ENCODE results near the gene PPP2R2D. TPM values are rescaled to one million over a fixed set of nuclear protein-coding genes. Genes with fewer than 3 reads are reported as not detected.
A peak's percentile ranks its signal among the peaks of the same experiment; 100 is the strongest.

The PPP2R2D gene
- total RNA-seq, 1 experiment from 2014 or later, result 40.3 TPM

GRCh38 chr10:131891196-131891928 lies 9.4 kb upstream of the PPP2R2D start:
- H3K27ac ChIP-seq (ENCODE audit: low read length), result no peak overlapping the region
- H3K9ac ChIP-seq (ENCODE audit: low read length), result no peak overlapping the region
- ChIA-PET POLR2A (ENCODE audit: unreplicated experiment) (no interaction called here), CTCF (no interaction called here)
- H3K36me3 ChIP-seq (ENCODE audit: low read depth, low read length), result no peaks in the 10 kb centered on the region
- no peaks in the 10 kb centered on the region for H3K27me3 ChIP-seq (ENCODE audit: low read length)
- ATAC-seq (peak; percentile 31; the same call in 1 of the 2 replicates), DNase-seq (no peak)
- H3K4me1 ChIP-seq (ENCODE audit: insufficient read depth, low read length), result peaks cover 8% of the 10 kb centered on the region
- no peak overlapping the region for H3K4me3 ChIP-seq (ENCODE audit: low read length)
- no peaks in the 10 kb centered on the region for H3K79me2 ChIP-seq (ENCODE audit: low read length)
- no peaks in the 10 kb centered on the region for H3K9me2 ChIP-seq (replicated peaks; ENCODE audit: low read length)
- no peaks in the 10 kb centered on the region for H4K20me1 ChIP-seq (ENCODE audit: low read length)
- H3F3A ChIP-seq (ENCODE audit: low read length, unreplicated experiment), result no peaks in the 10 kb centered on the region
- H3K9me3 ChIP-seq (ENCODE audit: low read length), result no peaks in the 10 kb centered on the region
- no peak overlapping the region for H3K4me2 ChIP-seq (ENCODE audit: low read length)
- BruUV-seq (replicated peaks), result no TSS peak
- no peak for TF ChIP-seq EZH2 (IDR thresholded peaks at IDR 0.05; ENCODE audit: low read length, unreplicated experiment)
- TF ChIP-seq EZH2phosphoT487 (IDR thresholded peaks at IDR 0.05; ENCODE audit: borderline replicate concordance, low read length), result no peak
- TF ChIP-seq CTCF (conservative IDR thresholded peaks at IDR 0.05; ENCODE audit: low read depth, low read length), result no peak
- no peak overlapping the region for H2AFZ ChIP-seq (ENCODE audit: low read length)
- intact Hi-C loops (cut with micrococcal nuclease), result no loop called here

GRCh38 chr10:131891929-131892805 lies 8.6 kb upstream of the PPP2R2D start:
- no peak overlapping the region for H3K4me2 ChIP-seq (ENCODE audit: low read length)
- no peak overlapping the region for H2AFZ ChIP-seq (ENCODE audit: low read length)
- ATAC-seq (no peak), DNase-seq (no peak)
- H3K9ac ChIP-seq (ENCODE audit: low read length), result no peak overlapping the region
- H3K27me3 ChIP-seq (ENCODE audit: low read length), result no peaks in the 10 kb centered on the region
- no peaks in the 10 kb centered on the region for H3K9me3 ChIP-seq (ENCODE audit: low read length)
- no peak for TF ChIP-seq EZH2 (IDR thresholded peaks at IDR 0.05; ENCODE audit: low read length, unreplicated experiment)
- no peak for TF ChIP-seq CTCF (conservative IDR thresholded peaks at IDR 0.05; ENCODE audit: low read depth, low read length)
- no peak for TF ChIP-seq EZH2phosphoT487 (IDR thresholded peaks at IDR 0.05; ENCODE audit: borderline replicate concordance, low read length)
- no TSS peak for BruUV-seq (replicated peaks)
- no peak overlapping the region for H3K27ac ChIP-seq (ENCODE audit: low read length)
- H3K4me3 ChIP-seq (ENCODE audit: low read length), result no peak overlapping the region
- no peaks in the 10 kb centered on the region for H3K9me2 ChIP-seq (replicated peaks; ENCODE audit: low read length)
- intact Hi-C loops (cut with micrococcal nuclease), result no loop called here
- POLR2A ChIA-PET (ENCODE audit: unreplicated experiment), result no interaction called here
- no peaks in the 10 kb centered on the region for H4K20me1 ChIP-seq (ENCODE audit: low read length)
- no peaks in the 10 kb centered on the region for H3F3A ChIP-seq (ENCODE audit: low read length, unreplicated experiment)
- no peaks in the 10 kb centered on the region for H3K36me3 ChIP-seq (ENCODE audit: low read depth, low read length)
- CTCF ChIA-PET, result no interaction called here
- peaks cover 8% of the 10 kb centered on the region for H3K4me1 ChIP-seq (ENCODE audit: insufficient read depth, low read length)
- no peaks in the 10 kb centered on the region for H3K79me2 ChIP-seq (ENCODE audit: low read length)

All from PC-3 (cell line).